GM21529 (cell line): ENCODE data around the gene PCDHGA6.

Source experiments
- ATAC-seq: cut with Tn5 transposase; IDR thresholded peaks from one replicate; pipeline ENCODE4 v1.9.1; 2021; ENCODE audit not compliant: unreplicated experiment

PCDHGA6 gene

DNA sequence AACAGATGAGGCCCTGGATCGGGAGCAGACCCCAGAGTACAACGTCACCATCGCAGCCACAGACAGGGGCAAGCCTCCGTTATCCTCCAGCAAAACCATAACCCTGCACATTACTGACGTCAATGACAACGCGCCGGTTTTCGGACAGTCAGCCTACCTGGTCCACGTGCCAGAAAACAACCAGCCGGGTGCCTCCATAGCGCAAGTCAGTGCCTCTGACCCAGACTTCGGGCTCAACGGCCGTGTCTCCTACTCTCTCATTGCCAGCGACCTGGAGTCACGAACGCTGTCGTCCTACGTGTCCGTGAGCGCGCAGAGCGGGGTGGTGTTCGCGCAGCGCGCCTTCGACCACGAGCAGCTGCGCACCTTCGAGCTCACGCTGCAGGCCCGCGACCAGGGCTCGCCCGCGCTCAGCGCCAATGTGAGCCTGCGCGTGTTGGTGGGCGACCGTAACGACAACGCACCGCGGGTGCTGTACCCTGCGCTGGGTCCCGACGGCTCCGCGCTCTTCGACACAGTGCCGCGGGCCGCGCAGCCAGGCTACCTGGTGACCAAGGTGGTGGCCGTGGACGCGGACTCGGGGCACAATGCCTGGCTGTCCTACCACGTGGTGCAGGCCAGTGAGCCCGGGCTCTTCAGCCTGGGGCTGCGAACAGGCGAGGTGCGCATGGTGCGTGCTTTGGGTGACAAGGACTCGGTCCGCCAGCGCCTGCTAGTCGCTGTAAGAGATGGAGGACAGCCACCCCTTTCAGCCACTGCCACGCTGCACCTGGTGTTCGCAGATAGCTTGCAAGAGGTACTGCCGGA, 45.6 kb downstream of the PCDHGA6 start:
- ATAC-seq, result no peak

DNA sequence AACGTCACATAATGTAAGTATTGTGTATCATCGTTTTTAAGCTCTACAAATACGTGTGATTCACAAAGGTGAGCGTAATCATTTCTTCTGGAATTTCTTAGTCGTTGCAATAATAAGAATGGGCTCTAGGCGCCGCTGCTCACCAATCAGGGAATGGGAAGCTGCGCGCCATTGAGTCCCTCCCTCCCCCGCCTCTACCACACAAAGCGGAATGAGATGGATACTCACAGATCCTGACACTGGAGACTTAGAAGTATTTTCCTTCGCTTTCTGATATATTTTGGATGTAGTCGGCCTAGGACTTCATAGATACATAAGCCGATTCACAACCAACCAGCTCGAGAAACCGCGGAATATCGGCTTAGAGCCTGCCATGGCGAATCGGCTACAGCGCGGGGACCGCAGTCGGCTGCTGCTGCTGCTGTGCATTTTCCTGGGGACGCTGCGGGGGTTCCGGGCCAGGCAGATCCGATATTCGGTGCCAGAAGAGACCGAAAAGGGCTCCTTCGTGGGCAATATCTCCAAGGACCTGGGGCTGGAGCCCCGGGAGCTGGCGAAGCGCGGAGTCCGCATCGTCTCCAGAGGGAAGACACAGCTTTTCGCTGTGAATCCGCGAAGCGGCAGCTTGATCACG, 47.3 kb downstream of the PCDHGA6 start, which contains the start of gene PCDHGA11:
TSS of gene PCDHGA11 (plus strand) at position 197 of the 634 bp plus-strand sequence. CDS start at position 374, 177 bp downstream.
- ATAC-seq, result no peak

DNA sequence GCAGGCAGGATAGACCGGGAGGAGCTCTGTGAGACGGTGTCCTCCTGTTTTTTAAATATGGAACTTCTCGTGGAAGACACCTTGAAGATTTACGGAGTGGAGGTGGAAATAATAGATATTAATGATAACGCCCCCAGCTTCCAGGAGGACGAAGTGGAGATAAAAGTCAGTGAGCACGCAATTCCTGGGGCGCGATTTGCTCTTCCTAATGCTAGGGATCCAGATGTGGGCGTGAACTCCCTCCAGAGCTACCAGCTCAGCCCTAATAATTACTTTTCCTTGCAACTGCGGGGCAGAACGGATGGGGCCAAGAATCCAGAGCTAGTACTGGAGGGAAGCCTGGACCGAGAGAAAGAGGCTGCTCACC, 47.8 kb downstream of the PCDHGA6 start:
- ATAC-seq, result no peak

DNA sequence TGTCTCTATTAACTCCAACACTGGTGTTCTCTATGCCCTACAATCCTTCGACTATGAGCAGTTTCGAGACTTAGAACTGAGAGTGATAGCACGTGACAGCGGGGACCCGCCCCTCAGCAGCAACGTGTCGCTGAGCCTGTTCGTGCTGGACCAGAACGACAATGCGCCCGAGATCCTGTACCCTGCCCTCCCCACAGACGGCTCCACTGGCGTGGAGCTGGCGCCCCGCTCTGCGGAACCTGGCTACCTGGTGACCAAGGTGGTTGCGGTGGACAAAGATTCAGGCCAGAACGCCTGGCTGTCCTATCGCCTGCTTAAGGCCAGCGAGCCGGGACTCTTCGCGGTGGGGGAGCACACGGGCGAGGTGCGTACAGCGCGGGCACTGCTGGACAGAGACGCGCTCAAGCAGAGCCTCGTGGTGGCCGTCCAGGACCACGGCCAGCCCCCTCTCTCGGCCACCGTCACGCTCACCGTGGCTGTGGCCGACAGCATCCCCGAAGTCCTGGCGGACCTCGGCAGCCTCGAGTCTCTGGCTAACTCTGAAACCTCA, 49.1 kb downstream of the PCDHGA6 start:
- ATAC-seq, result no peak

DNA sequence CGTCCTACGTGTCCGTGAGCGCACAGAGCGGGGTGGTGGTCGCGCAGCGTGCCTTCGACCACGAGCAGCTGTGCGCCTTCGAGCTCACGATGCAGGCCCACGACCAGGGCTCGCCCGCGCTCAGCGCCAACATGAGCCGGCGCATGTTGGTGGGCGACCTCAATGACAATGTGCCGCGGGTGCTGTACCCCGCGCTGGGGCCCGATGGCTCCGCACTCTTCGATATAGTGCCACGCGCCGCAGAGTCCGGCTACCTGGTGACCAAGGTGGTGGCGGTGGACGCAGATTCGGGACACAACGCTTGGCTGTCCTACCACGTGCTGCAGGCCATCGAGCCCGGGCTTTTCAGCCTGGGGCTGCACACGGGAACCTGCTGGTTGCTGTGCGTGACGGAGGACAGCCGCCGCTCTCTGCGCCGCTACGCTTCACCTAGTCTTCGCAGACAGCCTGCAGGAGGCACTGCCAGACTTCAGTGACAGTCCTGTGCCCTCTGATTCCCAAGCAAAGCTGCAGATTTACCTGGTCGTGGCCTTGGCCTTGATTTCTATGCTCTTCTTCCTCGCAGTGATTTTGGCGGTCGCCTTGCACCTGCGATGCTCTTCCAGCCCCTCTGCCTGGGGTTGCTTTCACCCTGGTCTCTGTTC, 54.2 kb downstream of the PCDHGA6 start:
- no peak for ATAC-seq
